K562 (cell line): ENCODE data around the gene IRS1. TPM values are rescaled to one million over a fixed set of nuclear protein-coding genes. Genes with fewer than 3 reads are reported as not detected.

Source experiments
- ATAC-seq: fragments of 200-7000 bp; cut with Tn5 transposase; 3 replicates; pipeline ENCODE4 v1.9.1; 2020; ENCODE audit warnings: moderate library complexity
- BruUV-seq: library from RNA; stranded (reverse); fragments of 400-500 nt; replicated peaks from 2 replicates; lab custom pipeline; 2021; lab: Mats Ljungman, UMichigan
- CTCF ChIA-PET: fragments of 300-600 bp; formaldehyde crosslinking; extraction: SDS; loops from one replicate; lab custom pipeline; 2021; ENCODE audit warnings: low intra/inter-chr PET ratio; lab: Yijun Ruan, JAX
- POLR2A ChIA-PET: fragments of 300-600, 350-650 bp; sonication (Branson Sonifier 250); formaldehyde crosslinking; extraction: SDS; loops from one replicate; lab custom pipeline; 2021; ENCODE audit warnings: antibody characterized with exemption, inconsistent platforms; lab: Yijun Ruan, JAX
- DNase-seq, 4 experiments: peaks; one replicate each; pipeline versions ENCODE4 v3.0.0 to v3.0.0-alpha.2; 2011 to 2018; ENCODE audit warnings: low spot score in 3 of 4, mixed read lengths in 3 of 4; ENCODE audit errors: extremely low read depth in 1 of 4
- FAIRE-seq: peaks from 2 replicates; lab custom pipeline; 2011; peaks lifted over from hg19 to GRCh38; lab: Jason Lieb, UNC
- H2AFZ ChIP-seq: 2 replicates; pipeline ENCODE4 v1.6.0; 2011; ENCODE audit warnings: low read depth, low read length, control low read depth, inconsistent platforms
- H3K27ac ChIP-seq: fragments of 200-600 bp; 3 replicates; pipeline ENCODE4 v1.8.0; 2011; ENCODE audit warnings: low read depth, mild to moderate bottlenecking, control low read depth, inconsistent platforms, low read length, moderate library complexity, mixed read lengths; ENCODE audit errors: extremely low read depth
- H3K27me3 ChIP-seq, 2 experiments: fragments of 300-600 bp in 1 of 2; 2 replicates in 1 of 2; 3 replicates in 1 of 2; pipeline versions ENCODE4 v1.6.0 to v1.8.0; 2011; ENCODE audit warnings: inconsistent platforms in 2 of 2, low read length in 2 of 2, mild to moderate bottlenecking in 1 of 2, mixed read lengths in 1 of 2, moderate library complexity in 1 of 2; ENCODE audit not compliant: control insufficient read depth in 2 of 2, insufficient read depth in 2 of 2
- H3K36me3 ChIP-seq: fragments of 300-600 bp; 3 replicates; pipeline ENCODE4 v1.8.0; 2011; ENCODE audit warnings: mild to moderate bottlenecking, low read length, inconsistent platforms; ENCODE audit not compliant: control insufficient read depth, insufficient read depth
- H3K4me1 ChIP-seq, 2 experiments: fragments of 200-600 bp in 1 of 2; replicated peaks in 1 of 2; 2 replicates in 1 of 2; 3 replicates in 1 of 2; pipeline versions ENCODE4 v1.5.1 to v1.8.0; 2011; ENCODE audit warnings: inconsistent platforms in 2 of 2, low read length in 2 of 2, mild to moderate bottlenecking in 1 of 2, mixed read lengths in 1 of 2, moderate library complexity in 1 of 2; ENCODE audit not compliant: control insufficient read depth in 2 of 2, insufficient read depth in 2 of 2
- H3K4me2 ChIP-seq: 2 replicates; pipeline ENCODE4 v1.6.1; 2011; ENCODE audit warnings: low read length, control low read depth, inconsistent platforms, mixed read lengths; ENCODE audit not compliant: insufficient read depth
- H3K4me3 ChIP-seq: fragments of 200-600 bp; sonication (generic), shearing (Covaris generic); 2 replicates; pipeline ENCODE4 v1.5.1; 2016; ENCODE audit warnings: control low read depth, inconsistent platforms
- H3K79me2 ChIP-seq: fragments of 200-600 bp; 3 replicates; pipeline ENCODE4 v1.8.0; 2011; ENCODE audit warnings: low read length, inconsistent platforms; ENCODE audit not compliant: control insufficient read depth, insufficient read depth
- H3K9ac ChIP-seq, 2 experiments: 2 replicates each; pipeline versions ENCODE4 v1.6.0 to v1.6.1; 2011; ENCODE audit warnings: low read depth in 2 of 2, low read length in 2 of 2, control low read depth in 1 of 2, inconsistent platforms in 1 of 2, mild to moderate bottlenecking in 1 of 2, mixed read lengths in 1 of 2; ENCODE audit not compliant: insufficient read depth in 1 of 2
- H3K9me1 ChIP-seq: one replicate; pipeline ENCODE4 v1.6.0; 2011; ENCODE audit warnings: inconsistent platforms, mild to moderate bottlenecking, low read length, moderate library complexity; ENCODE audit not compliant: control insufficient read depth, insufficient read depth
- H3K9me3 ChIP-seq: replicated peaks from 2 replicates; pipeline ENCODE4 v1.5.1; 2011; ENCODE audit warnings: low read depth, low read length, inconsistent platforms; ENCODE audit not compliant: control insufficient read depth, insufficient read depth
- H4K20me1 ChIP-seq: replicated peaks from 2 replicates; pipeline ENCODE4 v1.6.1; 2011; ENCODE audit warnings: low read length, inconsistent platforms, mixed read lengths; ENCODE audit not compliant: control insufficient read depth, insufficient read depth
- CTCF ChIP-seq, 3 experiments: IDR thresholded peaks in 2 of 3; conservative IDR thresholded peaks in 1 of 3; 2 replicates each; pipeline ENCODE4 v1.5.1; 2011 to 2012; ENCODE audit warnings: low read length in 3 of 3, mild to moderate bottlenecking in 3 of 3, control low read depth in 2 of 3, improper control_type of control experiment in 1 of 3, inconsistent platforms in 1 of 3, low read depth in 1 of 3, mixed read lengths in 1 of 3, moderate library complexity in 1 of 3; ENCODE audit not compliant: insufficient read depth in 2 of 3
- SLC30A9 ChIP-seq: fragments of 250-450 bp; sonication (Bioruptor Pico); IDR thresholded peaks from 2 replicates; pipeline ENCODE4 v1.8.0; 2022; ENCODE audit warnings: mild to moderate bottlenecking, moderate library complexity
- STAT6 ChIP-seq: sonication (generic); formaldehyde crosslinking; IDR thresholded peaks from 2 replicates; pipeline ENCODE4 v1.8.1; 2023; ENCODE audit warnings: mild to moderate bottlenecking, missing genetic modification reagents
- ZNF24 ChIP-seq: fragments of 450-650 bp; IDR thresholded peaks from 2 replicates; pipeline ENCODE4 v1.6.1; 2016
- ZNF354B ChIP-seq: fragments of 250-450 bp; sonication (Bioruptor Pico); IDR thresholded peaks from 2 replicates; pipeline ENCODE4 v1.4.0; 2020
- ZNF444 ChIP-seq: fragments of 250-450 bp; sonication (Bioruptor Pico); IDR thresholded peaks from 2 replicates; pipeline ENCODE4 v1.4.0; 2020; ENCODE audit warnings: mild to moderate bottlenecking, moderate library complexity
- WGBS: fragments of 100-300 bp; shearing (Covaris generic); methylation state at CpG from one replicate; pipeline ENCODE4 v1.1.6; 2016; ENCODE audit warnings: low coverage, mixed read lengths; ENCODE audit not compliant: insufficient coverage; ENCODE audit errors: missing lambda C conversion rate; 5-methylcytosine and 5-hydroxymethylcytosine counted together
- in situ Hi-C: fragments of 300-500 bp; cut with MboI; formaldehyde crosslinking; loops from 4 replicates; pipeline ENCODE4 v1.15.0; 2018; ENCODE audit warnings: inconsistent platforms, mixed read lengths
- intact Hi-C: fragments of 100-400 bp; cut with micrococcal nuclease; formaldehyde crosslinking; loops from 2 replicates; pipeline ENCODE4 v1.14.2; 2022
- polyA plus RNA-seq, 8 experiments: library from polyadenylated mRNA; depleted of rRNA in 4 of 8; stranded (reverse) in 5 of 8; unstranded in 3 of 8; fragments of >200 nt; fragmentation: Nextera tagmentation in 2 of 8; fragmentation: Illumina TruSeq in 1 of 8; extraction: Ambion mirVana in 2 of 8; extraction: Trizol in 1 of 8; gene quantifications; 2 replicates each; pipeline versions ENCODE4 v1.2.1 to v1.2.3, GENCODE V29; 2011 to 2014; ENCODE audit warnings: inconsistent platforms in 1 of 8, missing spikeins in 1 of 8
- total RNA-seq, 7 experiments: library from RNA; depleted of rRNA in 6 of 7; stranded (reverse); fragments of >200 nt in 6 of 7; fragmentation: Illumina TruSeq in 2 of 7; extraction: Trizol in 2 of 7; gene quantifications; 2 replicates each; pipeline versions ENCODE4 v1.2.1 to v1.2.3, GENCODE V29; 2011 to 2021; ENCODE audit warnings: low replicate concordance in 1 of 7

IRS1 gene
- total and polyA plus RNA-seq, 9 of the 15 experiments (the other 6 are each of a cell fraction or from before 2014, with no cell fraction given), result under 0.01 to 0.31 (median 0.08) TPM; not detected in 1

- H3K4me1 ChIP-seq, result no peaks in the 10 kb centered on the region
- intact Hi-C loops (no loop called here), in situ Hi-C loops (no loop called here)
- H3K9me3 ChIP-seq, result no peaks in the 10 kb centered on the region
- no peaks in the 10 kb centered on the region for H3K36me3 ChIP-seq
- ATAC-seq (no peak), FAIRE-seq (no peak), DNase-seq (no peak)
- H3K79me2 ChIP-seq, result no peaks in the 10 kb centered on the region
- no peak overlapping the region for H2AFZ ChIP-seq
- no peaks in the 10 kb centered on the region for H3K9me1 ChIP-seq
- H3K27ac ChIP-seq, result no peak overlapping the region
- CTCF ChIA-PET, result no interaction called here
- 0% methylated on average over 1 of the region's 1 CpG for WGBS
- no peak overlapping the region for H3K4me3 ChIP-seq
- H3K27me3 ChIP-seq, result no peaks in the 10 kb centered on the region
- TF ChIP-seq ZNF354B (CRISPR knock-in tag) (no peak), SLC30A9 (CRISPR knock-in tag) (no peak), ZNF24 (no peak), CTCF (IDR thresholded peaks at IDR 0.05 in 2 of 3, conservative IDR thresholded peaks at IDR 0.05 in 1 of 3; ENCODE audit: insufficient read depth in 2 of 3, low read depth in 1 of 3, low read length in 3 of 3) (no peak), STAT6 (no peak), ZNF444 (no peak)
- BruUV-seq, result no TSS peak
- no peak overlapping the region for H3K4me2 ChIP-seq
- POLR2A ChIA-PET, result no interaction called here
- H4K20me1 ChIP-seq, result no peaks in the 10 kb centered on the region
- H3K9ac ChIP-seq, result no peak overlapping the region
Measured at GRCh38 chr2:226717719-226718118, 81.9 kb downstream of the IRS1 start.
